Prostate gland (tissue), 2 donors: ENCODE measurements around the gene ANO5. TPM values are rescaled to one million over a fixed set of nuclear protein-coding genes. Genes with fewer than 3 reads are reported as not detected.
A peak's percentile ranks its signal among the peaks of the same experiment; 100 is the strongest.
"Not testable (repeated sequence)": the region's sequence is repeated elsewhere in the genome, so short reads cannot be mapped to it uniquely, and the experiment has no call there.

Experiments
- DNase-seq: peaks from one replicate; pipeline ENCODE4 v3.0.0-alpha.2; 2019; ENCODE audit warnings: low spot score
- H3K27ac ChIP-seq, 2 donors: fragments of 200-600 bp; sonication (generic); 2 replicates each; pipeline ENCODE4 v1.5.1; 2017 to 2019
- H3K27me3 ChIP-seq: fragments of 200-600 bp; sonication (generic); replicated peaks from 2 replicates; pipeline ENCODE4 v1.5.1; 2019; ENCODE audit not compliant: insufficient read depth
- H3K36me3 ChIP-seq, 2 donors: fragments of 200-600 bp; sonication (generic); 1 replicate in 1 of 2; 2 replicates in 1 of 2; pipeline versions ENCODE4 v1.5.1 to v1.8.1; 2017 to 2019
- H3K4me1 ChIP-seq: fragments of 200-600 bp; sonication (generic); replicated peaks from 2 replicates; pipeline ENCODE4 v1.5.1; 2019
- H3K4me3 ChIP-seq, 2 donors: fragments of 200-600 bp; sonication (generic); 2 replicates each; pipeline ENCODE4 v1.5.1; 2017 to 2019
- H3K9me3 ChIP-seq: fragments of 200-600 bp; sonication (generic); 2 replicates; pipeline ENCODE4 v1.5.1; 2017
- CTCF ChIP-seq, 4 experiments: fragments of 200-600 bp in 2 of 4; fragments of 450-650 bp in 2 of 4; sonication (generic) in 2 of 4; IDR thresholded peaks; 1 replicate in 3 of 4; 2 replicates in 1 of 4; pipeline ENCODE4 v1.5.1; 2016 to 2019; ENCODE audit warnings: antibody characterized with exemption in 4 of 4, mild to moderate bottlenecking in 2 of 4, moderate library complexity in 2 of 4
- POLR2A ChIP-seq: fragments of 450-650 bp; IDR thresholded peaks from one replicate; pipeline ENCODE4 v1.6.1; 2016; ENCODE audit warnings: antibody characterized with exemption, mild to moderate bottlenecking
- POLR2AphosphoS5 ChIP-seq: sonication (generic); formaldehyde crosslinking; IDR thresholded peaks from one replicate; pipeline ENCODE4 v1.6.1; 2017; ENCODE audit warnings: antibody characterized with exemption
- WGBS: methylation state at CpG from one replicate; pipeline ENCODE4 v1.1.5; 2018; 5-methylcytosine and 5-hydroxymethylcytosine counted together
- intact Hi-C: fragments of 100-400 bp; cut with DNase I; formaldehyde crosslinking; loops from one replicate; pipeline ENCODE4 v1.14.2; 2022
- total RNA-seq, 2 donors: library from RNA; depleted of rRNA; stranded (reverse); fragments of >200 nt; gene quantifications; one replicate each; pipeline ENCODE4 v1.1.0, GENCODE V29; 2016

ANO5 gene
- total RNA-seq, 2 donors from 2014 or later = 6.0 to 7.2 TPM

- no peak for DNase-seq
- H3K4me1 ChIP-seq = no peaks in the 10 kb centered on the region
- no peaks in the 10 kb centered on the region for H3K36me3 ChIP-seq
- no peak overlapping the region for H3K27ac ChIP-seq
- H3K27me3 ChIP-seq = no peaks in the 10 kb centered on the region
- H3K4me3 ChIP-seq = no peak overlapping the region
- WGBS = 9% methylated on average over 4 of the region's 4 CpGs
- H3K9me3 ChIP-seq = no peaks in the 10 kb centered on the region
- intact Hi-C loops = no loop called here
- peak in 3 of 4 experiments; percentile 19 to 31 (median 24) for TF ChIP-seq CTCF (IDR thresholded peaks at IDR 0.05)
- no peak for TF ChIP-seq POLR2AphosphoS5
- no peak for TF ChIP-seq POLR2A
These were observed 52.2 kb downstream of the ANO5 start for GRCh38 chr11:22244986-22245592.

- Histone ChIP-seq H3K36me3 (no peaks in the 10 kb centered on the region), H3K4me3 (no peak overlapping the region), H3K4me1 (no peaks in the 10 kb centered on the region), H3K9me3 (no peaks in the 10 kb centered on the region), H3K27me3 (no peaks in the 10 kb centered on the region), H3K27ac (no peak overlapping the region)
- WGBS = 92% methylated on average over 1 of the region's 1 CpG
- no peak for DNase-seq
- TF ChIP-seq CTCF (IDR thresholded peaks at IDR 0.05) (no peak), POLR2AphosphoS5 (no peak), POLR2A (no peak)
- intact Hi-C loops = no loop called here
These were observed 54.1 kb downstream of the ANO5 start for GRCh38 chr11:22246992-22247391.

GRCh38 chr11:22249871-22250270 is 57.0 kb downstream of the ANO5 start:
- intact Hi-C loops = no loop called here
- Histone ChIP-seq H3K9me3 (no peaks in the 10 kb centered on the region), H3K4me3 (no peak overlapping the region), H3K4me1 (no peaks in the 10 kb centered on the region), H3K36me3 (no peaks in the 10 kb centered on the region), H3K27ac (no peak overlapping the region), H3K27me3 (no peaks in the 10 kb centered on the region)
- DNase-seq = no peak
- TF ChIP-seq POLR2A (no peak), POLR2AphosphoS5 (no peak), CTCF (IDR thresholded peaks at IDR 0.05) (no peak)
- 93% methylated on average over 1 of the region's 1 CpG for WGBS

GRCh38 chr11:22256876-22257275 is 64.0 kb downstream of the ANO5 start:
- WGBS = 91% methylated on average over 1 of the region's 1 CpG
- intact Hi-C loops = no loop called here
- Histone ChIP-seq H3K36me3 (no peaks in the 10 kb centered on the region), H3K9me3 (no peaks in the 10 kb centered on the region), H3K4me3 (no peak overlapping the region), H3K27ac (no peak overlapping the region), H3K27me3 (no peaks in the 10 kb centered on the region), H3K4me1 (no peaks in the 10 kb centered on the region)
- no peak for DNase-seq
- TF ChIP-seq CTCF (IDR thresholded peaks at IDR 0.05) (no peak), POLR2A (no peak)

GRCh38 chr11:22263613-22264012 is 70.7 kb downstream of the ANO5 start:
- DNase-seq = no peak

GRCh38 chr11:22268983-22269624 is 76.2 kb downstream of the ANO5 start:
- H3K27me3 ChIP-seq, intact Hi-C loops, H3K27ac ChIP-seq, H3K9me3 ChIP-seq, H3K36me3 ChIP-seq, H3K4me3 ChIP-seq, DNase-seq, H3K4me1 ChIP-seq: not testable (repeated sequence)
- WGBS = 96% methylated on average over 1 of the region's 1 CpG

More at GRCh38 chr11:22263613-22264012, 70.7 kb downstream of the ANO5 start:
- H3K4me1 ChIP-seq = no peaks in the 10 kb centered on the region
- H3K27me3 ChIP-seq = no peaks in the 10 kb centered on the region
- no peak overlapping the region for H3K27ac ChIP-seq
- intact Hi-C loops = no loop called here
- TF ChIP-seq POLR2AphosphoS5 (no peak), CTCF (IDR thresholded peaks at IDR 0.05) (no peak), POLR2A (no peak)
- H3K4me3 ChIP-seq = no peak overlapping the region
- 86% methylated on average over 2 of the region's 2 CpGs for WGBS
- H3K36me3 ChIP-seq = no peaks in the 10 kb centered on the region
- H3K9me3 ChIP-seq = no peaks in the 10 kb centered on the region
